ENCODE measurements around the gene UMODL1.

The UMODL1 gene

DNA sequence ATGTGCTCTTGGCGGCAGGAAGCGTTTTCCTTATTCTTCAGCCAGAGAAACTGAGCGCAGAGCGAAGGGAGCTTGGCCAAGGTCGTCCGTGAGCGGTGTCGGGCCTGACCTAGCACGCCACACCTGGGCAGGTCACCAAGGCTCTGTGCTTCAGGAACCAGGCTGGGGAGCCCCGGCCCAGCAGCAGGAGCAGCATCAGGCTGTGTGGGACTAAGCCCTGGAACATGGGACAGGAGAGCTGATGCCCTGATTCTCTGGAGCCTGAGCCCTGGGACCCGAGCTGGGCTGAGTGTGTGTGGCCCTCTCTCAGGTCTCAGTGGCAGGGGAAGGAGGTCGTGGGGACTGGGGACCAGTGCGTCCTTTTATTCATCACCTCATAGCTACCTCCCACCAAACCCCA lies 82.6 kb downstream of the UMODL1 start:
- no peak for DNase-seq

- no peak for DNase-seq
These were observed 83.3 kb downstream of the UMODL1 start for GRCh38 chr21:42154237-42155044.

GRCh38 chr21:42155045-42155855 lies 84.1 kb downstream of the UMODL1 start:
- DNase-seq, result no peak

DNA sequence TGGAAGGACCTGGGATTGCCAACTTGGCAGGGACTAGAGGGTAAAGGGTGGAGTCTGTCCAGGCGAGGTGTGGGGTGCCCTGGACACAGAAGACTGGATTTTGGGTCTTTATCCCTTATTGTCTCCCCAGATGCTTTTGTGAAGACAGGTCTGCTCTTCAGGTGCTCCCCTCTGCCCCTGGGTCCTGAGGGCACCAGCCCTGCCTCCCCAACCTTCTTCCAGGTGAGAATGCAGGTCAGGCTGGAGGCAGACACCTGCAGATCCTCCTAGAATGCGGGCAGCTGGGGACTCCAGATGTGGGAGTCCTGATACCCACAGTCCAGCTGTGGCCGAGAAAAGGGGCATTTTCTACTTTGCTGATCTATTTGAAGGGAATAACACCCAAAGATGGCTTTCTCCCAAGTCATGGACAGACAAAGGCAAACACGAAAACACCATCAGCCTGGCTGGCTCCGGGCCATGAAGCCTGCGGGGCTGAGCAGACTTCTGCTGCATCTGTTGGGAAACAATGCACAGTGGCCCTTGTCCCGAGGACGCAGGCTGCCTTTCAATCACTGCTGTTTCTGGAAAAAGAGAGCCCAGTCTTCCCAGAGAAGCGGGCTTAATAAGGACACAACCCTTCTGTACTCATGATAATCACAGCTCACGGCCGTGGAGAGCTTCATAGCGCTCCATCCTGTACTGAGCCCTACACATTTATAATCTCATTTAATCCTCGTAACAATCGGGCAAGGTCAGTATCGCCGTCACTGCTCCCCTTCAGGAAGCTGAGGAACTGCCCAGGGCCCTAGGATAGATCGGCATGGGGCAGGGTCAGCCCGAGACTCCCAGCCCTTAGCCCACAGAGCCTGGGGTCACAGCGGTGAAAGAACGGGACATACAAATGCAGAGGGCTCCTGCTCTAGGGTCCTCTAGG lies 85.8 kb downstream of the UMODL1 start:
- no peak for DNase-seq

- DNase-seq, result no peak
These were observed 86.6 kb downstream of the UMODL1 start for GRCh38 chr21:42157606-42158310.

- DNase-seq, result no peak
These were observed 87.7 kb downstream of the UMODL1 start for GRCh38 chr21:42158846-42159245.

DNA sequence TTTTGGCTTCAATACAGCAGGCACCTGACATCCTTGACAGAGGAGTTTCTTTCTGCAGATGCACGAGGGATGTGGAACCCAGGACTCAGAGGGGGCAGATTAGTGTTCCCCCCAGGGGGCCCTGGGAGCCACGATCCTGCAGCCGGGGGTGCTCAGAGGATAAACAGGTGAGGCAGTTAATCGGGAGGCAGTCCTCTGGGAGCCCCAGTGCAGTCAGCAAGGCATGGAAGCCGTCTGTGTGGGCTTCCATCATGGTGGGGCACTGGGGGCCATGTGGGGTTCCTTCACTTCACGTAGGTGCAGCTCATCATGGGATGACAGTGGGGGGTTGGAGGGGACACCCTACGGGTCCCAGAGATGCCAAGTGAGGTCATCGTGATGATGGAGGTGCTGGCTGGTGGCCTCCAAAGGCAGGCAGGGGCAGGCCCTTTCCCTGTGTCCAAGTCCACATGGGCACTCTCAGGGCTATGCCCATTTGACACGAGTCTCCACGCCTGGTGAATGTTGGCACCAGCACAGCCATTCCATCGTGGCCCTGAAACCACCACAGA lies 88.5 kb downstream of the UMODL1 start:
- DNase-seq, result no peak

GRCh38 chr21:42160111-42160721 lies 89.1 kb downstream of the UMODL1 start:
- DNase-seq, result no peak

GRCh38 chr21:42160765-42161164 lies 89.6 kb downstream of the UMODL1 start:
- DNase-seq, result no peak

DNA sequence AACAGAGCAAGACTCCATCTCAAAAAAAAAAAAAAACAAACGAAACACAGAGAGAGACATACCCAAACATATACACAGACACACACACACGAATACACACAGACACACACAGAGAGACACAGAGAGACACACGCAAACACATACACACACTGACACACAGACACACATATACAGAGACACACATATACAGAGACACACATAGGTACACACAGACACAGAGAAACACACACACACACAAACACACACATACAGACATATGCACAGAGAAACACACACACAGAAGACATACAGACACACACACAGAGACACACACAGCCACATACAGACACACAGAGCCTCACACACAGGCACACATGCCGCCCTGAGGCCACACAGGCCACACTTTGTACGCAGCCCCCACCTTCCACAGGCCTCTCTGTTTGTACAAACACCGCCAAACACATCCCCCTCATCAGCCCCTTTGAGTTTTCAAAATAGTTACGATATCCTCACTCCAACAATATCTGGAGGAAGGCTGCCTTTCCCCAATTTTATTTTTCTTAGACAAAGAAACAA lies 90.4 kb downstream of the UMODL1 start:
- peak in 1 of 2 experiments; percentile 45 for DNase-seq

DNA sequence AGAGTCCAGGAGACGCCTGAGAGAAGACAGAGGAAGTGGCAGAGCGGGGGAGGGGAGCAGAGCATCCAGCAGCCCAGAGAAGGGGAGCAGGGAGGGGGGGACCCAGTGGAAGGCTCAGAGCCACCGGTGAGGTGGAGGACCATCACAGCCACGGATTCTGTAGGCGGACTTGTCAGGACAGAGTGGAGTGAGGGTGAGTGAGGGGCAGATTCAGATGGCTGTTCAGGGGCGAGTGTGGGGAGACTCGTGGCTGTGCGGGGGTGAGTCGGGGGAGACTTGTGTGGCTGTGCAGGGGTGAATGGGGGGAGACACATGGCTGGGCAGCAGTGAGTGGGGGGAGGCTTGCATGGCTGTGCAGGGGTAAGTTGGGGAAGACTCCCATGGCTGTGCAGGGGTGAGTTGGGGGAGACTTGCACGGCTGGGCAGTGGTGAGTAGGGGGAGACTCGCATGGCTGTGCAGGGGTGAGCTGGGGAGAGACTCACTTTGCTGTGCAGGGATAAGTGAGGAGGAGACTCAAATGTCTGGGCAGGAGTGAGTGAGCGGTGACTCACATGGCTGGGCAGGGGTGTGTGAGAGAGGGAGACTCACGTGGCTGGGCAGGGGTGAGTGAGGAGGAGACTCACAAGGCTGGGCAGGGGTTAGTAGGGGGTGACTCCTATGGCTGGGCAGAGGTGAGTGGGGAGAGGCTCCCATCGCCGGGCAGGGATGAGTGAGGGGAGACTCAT lies 91.0 kb downstream of the UMODL1 start:
- DNase-seq, result peak in 1 of 2 experiments; percentile 48

DNA sequence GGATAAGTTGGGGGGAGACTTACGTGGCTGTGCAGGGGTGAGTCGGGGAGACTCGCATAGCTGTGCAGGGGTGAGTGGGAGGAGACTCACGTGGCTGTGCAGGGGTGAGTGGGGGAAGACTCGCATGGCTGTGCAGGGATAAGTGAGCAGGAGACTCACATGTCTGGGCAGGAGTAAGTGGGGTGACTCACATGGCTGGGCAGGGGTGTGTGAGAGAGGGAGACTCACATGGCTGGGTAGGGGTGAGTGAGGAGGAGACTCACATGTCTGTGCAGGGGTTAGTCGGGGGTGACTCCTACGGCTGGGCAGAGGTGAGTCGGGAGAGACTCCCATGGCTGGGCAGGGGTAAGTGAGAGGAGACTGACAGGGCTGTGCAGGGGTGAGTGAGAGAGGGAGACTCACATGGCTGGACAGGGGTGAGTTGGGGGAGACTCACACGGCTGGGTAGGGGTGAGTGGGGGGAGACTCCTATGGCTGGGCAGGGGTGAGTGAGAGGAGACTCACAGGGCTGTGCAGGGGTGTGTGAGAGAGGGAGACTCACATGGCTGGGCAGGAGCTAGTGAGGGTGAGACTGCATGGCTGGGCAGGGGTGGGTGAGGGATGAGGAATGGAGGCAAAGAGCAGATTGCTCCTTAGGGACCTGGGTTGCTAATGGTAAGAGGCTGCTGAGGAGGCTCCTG lies 91.9 kb downstream of the UMODL1 start:
- no peak for DNase-seq

GRCh38 chr21:42163511-42163863 lies 92.4 kb downstream of the UMODL1 start:
- no peak for DNase-seq

DNA sequence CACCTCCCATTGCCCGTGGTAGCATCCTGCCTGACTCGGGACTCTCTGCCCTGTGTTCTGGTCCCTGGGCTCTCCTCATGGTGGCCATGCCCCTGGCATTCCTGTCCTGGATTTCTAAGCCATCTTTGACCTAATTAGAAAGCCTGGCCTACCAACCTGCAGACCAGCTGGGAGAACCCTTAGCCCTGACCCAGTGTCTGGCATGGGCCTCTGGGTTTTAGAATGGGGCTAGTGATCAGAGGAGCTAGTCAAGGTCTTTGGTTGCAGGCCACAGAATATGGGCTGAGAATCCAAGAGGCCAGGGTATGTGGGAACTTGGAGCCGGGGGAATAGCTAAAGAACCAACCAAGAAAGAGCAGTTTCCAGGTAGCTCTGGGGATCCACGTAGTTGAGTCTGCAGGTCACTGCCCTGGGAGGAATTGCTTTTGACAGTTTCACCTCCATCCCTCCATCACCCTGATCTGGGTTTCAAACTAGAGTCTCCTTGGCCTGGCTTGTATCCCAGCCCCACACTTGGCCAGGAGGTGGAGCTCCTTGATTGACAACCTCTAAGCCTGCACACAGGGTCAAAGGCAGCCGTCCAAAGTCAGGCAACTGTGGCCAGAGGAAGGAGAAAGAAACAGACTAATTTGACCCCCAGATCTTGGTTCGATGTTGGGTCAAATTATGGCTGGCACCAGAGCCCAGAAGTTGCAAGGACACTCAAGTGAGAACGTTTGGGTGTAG lies 93.1 kb downstream of the UMODL1 start:
- DNase-seq, result peak; percentile 32 to 33

GRCh38 chr21:42164818-42165217 lies 93.7 kb downstream of the UMODL1 start:
- DNase-seq, result no peak

GRCh38 chr21:42165901-42166300 lies 94.8 kb downstream of the UMODL1 start:
- no peak for DNase-seq

- DNase-seq, result no peak
These were observed 98.6 kb downstream of the UMODL1 start for GRCh38 chr21:42169758-42170157.

- no peak for DNase-seq
These were observed 100.3 kb downstream of the UMODL1 start for GRCh38 chr21:42171091-42172053.

Data from Kasumi-1 (cell line).